Measurements from ENCODE around the gene MTARC2. TPM values are rescaled to one million over a fixed set of nuclear protein-coding genes. Genes with fewer than 3 reads are reported as not detected.

The MTARC2 gene
- polyA plus RNA-seq, 1 donor (not counting 4 experiments of a cell fraction or from before 2014, with no cell fraction given), result 0.75 TPM

GRCh38 chr1:220786337-220787068 lies 38.4 kb downstream of the MTARC2 start, which contains the start of gene MTARC1:
Gene MTARC1, plus strand, starts transcription at chr1:220786913. Its CDS starts 32 bp downstream, at chr1:220786945.
- no peak for FAIRE-seq

GRCh38 chr1:220787069-220787619 lies 39.0 kb downstream of the MTARC2 start:
- H3K9me3 ChIP-seq (ENCODE audit: control insufficient read depth, low read depth, low read length), result no peaks in the 10 kb centered on the region
- peak overlapping the region; percentile 72 for H3K4me2 ChIP-seq (ENCODE audit: control insufficient read depth, extremely low read depth, insufficient read depth, low read depth, low read length)
- peaks cover 9% of the 10 kb centered on the region for H3K4me1 ChIP-seq (ENCODE audit: control insufficient read depth, extremely low read depth, insufficient read depth, low read length)
- H3K27me3 ChIP-seq (ENCODE audit: control insufficient read depth, extremely low read depth, insufficient read depth, low read length), result peaks cover 6% of the 10 kb centered on the region
- FAIRE-seq (no peak), DNase-seq (ENCODE audit: low read depth, low spot score) (no peak)
- no peak overlapping the region for H3K27ac ChIP-seq (ENCODE audit: control insufficient read depth, insufficient read depth, low read length)
- dilution Hi-C loops (cut with MboI; ENCODE audit: extremely low pct_ligation_motif_present, low sequenced_read_pairs), result no loop called here
- H3K9me1 ChIP-seq (ENCODE audit: control insufficient read depth, extremely low read depth, insufficient read depth, low read length), result no peaks in the 10 kb centered on the region
- no peaks in the 10 kb centered on the region for H4K20me1 ChIP-seq (ENCODE audit: control insufficient read depth, extremely low read depth, insufficient read depth, low read length)
- H3K36me3 ChIP-seq (ENCODE audit: control insufficient read depth in 2 of 2, extremely low read depth in 1 of 2, insufficient read depth in 2 of 2, low read length in 2 of 2), result no peaks in the 10 kb centered on the region
- H3K9ac ChIP-seq (ENCODE audit: control insufficient read depth, extremely low read depth, insufficient read depth, low read length), result peak overlapping the region; percentile 46
- H3K4me3 ChIP-seq (ENCODE audit: control insufficient read depth in 2 of 3, extremely low read depth in 1 of 3, insufficient read depth in 2 of 3, low read depth in 1 of 3, low read length in 3 of 3), result peak overlapping the region; percentile 38 to 67 (median 63)
- no peaks in the 10 kb centered on the region for H3K79me2 ChIP-seq (ENCODE audit: control insufficient read depth, insufficient read depth, low read length)
- H2AFZ ChIP-seq (ENCODE audit: control insufficient read depth, low read length), result peak overlapping the region; percentile 75
- TF ChIP-seq, protein P1, sequence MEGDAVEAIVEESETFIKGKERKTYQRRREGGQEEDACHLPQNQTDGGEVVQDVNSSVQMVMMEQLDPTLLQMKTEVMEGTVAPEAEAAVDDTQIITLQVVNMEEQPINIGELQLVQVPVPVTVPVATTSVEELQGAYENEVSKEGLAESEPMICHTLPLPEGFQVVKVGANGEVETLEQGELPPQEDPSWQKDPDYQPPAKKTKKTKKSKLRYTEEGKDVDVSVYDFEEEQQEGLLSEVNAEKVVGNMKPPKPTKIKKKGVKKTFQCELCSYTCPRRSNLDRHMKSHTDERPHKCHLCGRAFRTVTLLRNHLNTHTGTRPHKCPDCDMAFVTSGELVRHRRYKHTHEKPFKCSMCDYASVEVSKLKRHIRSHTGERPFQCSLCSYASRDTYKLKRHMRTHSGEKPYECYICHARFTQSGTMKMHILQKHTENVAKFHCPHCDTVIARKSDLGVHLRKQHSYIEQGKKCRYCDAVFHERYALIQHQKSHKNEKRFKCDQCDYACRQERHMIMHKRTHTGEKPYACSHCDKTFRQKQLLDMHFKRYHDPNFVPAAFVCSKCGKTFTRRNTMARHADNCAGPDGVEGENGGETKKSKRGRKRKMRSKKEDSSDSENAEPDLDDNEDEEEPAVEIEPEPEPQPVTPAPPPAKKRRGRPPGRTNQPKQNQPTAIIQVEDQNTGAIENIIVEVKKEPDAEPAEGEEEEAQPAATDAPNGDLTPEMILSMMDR (optimal IDR thresholded peaks at IDR 0.05 in 1 of 3, IDR thresholded peaks at IDR 0.05 in 1 of 3, conservative IDR thresholded peaks at IDR 0.05 in 1 of 3; ENCODE audit: extremely low read depth in 1 of 3, insufficient read depth in 2 of 3, low read length in 3 of 3), result no peak
- TF ChIP-seq EZH2 (IDR thresholded peaks at IDR 0.05; ENCODE audit: low read length), result no peak

More at GRCh38 chr1:220786337-220787068, 38.4 kb downstream of the MTARC2 start, which contains the start of gene MTARC1:
- Histone ChIP-seq H4K20me1 (ENCODE audit: control insufficient read depth, extremely low read depth, insufficient read depth, low read length) (no peaks in the 10 kb centered on the region), H3K27ac (ENCODE audit: control insufficient read depth, insufficient read depth, low read length) (no peak within 1 kb of the TSS), H3K9me1 (ENCODE audit: control insufficient read depth, extremely low read depth, insufficient read depth, low read length) (no peaks in the 10 kb centered on the region), H3K4me3 (ENCODE audit: control insufficient read depth in 2 of 3, extremely low read depth in 1 of 3, insufficient read depth in 2 of 3, low read depth in 1 of 3, low read length in 3 of 3) (peak within 1 kb of the TSS; percentile 38 to 67 (median 63)), H3K79me2 (ENCODE audit: control insufficient read depth, insufficient read depth, low read length) (no peaks in the 10 kb centered on the region), H3K27me3 (ENCODE audit: control insufficient read depth, extremely low read depth, insufficient read depth, low read length) (peaks cover 6% of the 10 kb centered on the region), H3K4me2 (ENCODE audit: control insufficient read depth, extremely low read depth, insufficient read depth, low read depth, low read length) (peak within 1 kb of the TSS; percentile 72), H3K9ac (ENCODE audit: control insufficient read depth, extremely low read depth, insufficient read depth, low read length) (peak within 1 kb of the TSS; percentile 46), H2AFZ (ENCODE audit: control insufficient read depth, low read length) (peak within 1 kb of the TSS; percentile 75), H3K9me3 (ENCODE audit: control insufficient read depth, low read depth, low read length) (no peaks in the 10 kb centered on the region), H3K36me3 (ENCODE audit: control insufficient read depth in 2 of 2, extremely low read depth in 1 of 2, insufficient read depth in 2 of 2, low read length in 2 of 2) (no peaks in the 10 kb centered on the region), H3K4me1 (ENCODE audit: control insufficient read depth, extremely low read depth, insufficient read depth, low read length) (peaks cover 7% of the 10 kb centered on the region)
- dilution Hi-C loops (cut with MboI; ENCODE audit: extremely low pct_ligation_motif_present, low sequenced_read_pairs), result no loop called here
- no peak for TF ChIP-seq EZH2 (IDR thresholded peaks at IDR 0.05; ENCODE audit: low read length)
- TF ChIP-seq, protein P1 (optimal IDR thresholded peaks at IDR 0.05 in 1 of 3, IDR thresholded peaks at IDR 0.05 in 1 of 3, conservative IDR thresholded peaks at IDR 0.05 in 1 of 3; ENCODE audit: extremely low read depth in 1 of 3, insufficient read depth in 2 of 3, low read length in 3 of 3), result peak in 2 of 3 experiments; percentile 4 to 5
- no peak for DNase-seq (ENCODE audit: low read depth, low spot score)

Data from keratinocyte (primary cell).